Panc1 (cell line): Measurements from ENCODE around the gene PTPN4. TPM values are rescaled to one million over a fixed set of nuclear protein-coding genes. Genes with fewer than 3 reads are reported as not detected.

Experiments used
- ATAC-seq: fragments of 200-7000 bp; cut with Tn5 transposase; 2 replicates; pipeline ENCODE4 v1.9.1; 2020; ENCODE audit warnings: mild to moderate bottlenecking, moderate library complexity
- BruUV-seq: library from RNA; stranded (reverse); fragments of 400-500 nt; replicated peaks from 2 replicates; lab custom pipeline; 2021; lab: Mats Ljungman, UMichigan
- CTCF ChIA-PET: fragments of 300-600 bp; sonication (Branson Sonifier 250); formaldehyde crosslinking; loops from one replicate; lab custom pipeline; 2022; ENCODE audit warnings: antibody characterized with exemption; lab: Charles Lee
- POLR2A ChIA-PET: fragments of 300-600 bp; sonication (Branson Sonifier 250); formaldehyde crosslinking; loops from one replicate; lab custom pipeline; 2022; ENCODE audit warnings: antibody characterized with exemption; lab: Charles Lee
- DNase-seq: peaks from one replicate; pipeline ENCODE4 v3.0.0-alpha.2; 2010; ENCODE audit warnings: low read depth, low spot score
- H3K27ac ChIP-seq: 2 replicates; pipeline ENCODE4 v1.5.1; 2011; ENCODE audit warnings: mild to moderate bottlenecking, low read length, inconsistent platforms
- H3K27me3 ChIP-seq: fragments of 200-500 bp; sonication (Bioruptor generic); 2 replicates; pipeline ENCODE4 v1.6.0; 2014; ENCODE audit warnings: low read length, inconsistent platforms; ENCODE audit not compliant: control insufficient read depth, insufficient read depth
- H3K36me3 ChIP-seq: fragments of 200-500 bp; sonication (Bioruptor generic); 2 replicates; pipeline ENCODE4 v1.5.1; 2014; ENCODE audit warnings: inconsistent platforms, mild to moderate bottlenecking, low read length, moderate library complexity; ENCODE audit not compliant: control insufficient read depth, insufficient read depth
- H3K4me1 ChIP-seq: 2 replicates; pipeline ENCODE4 v1.5.1; 2011; ENCODE audit warnings: inconsistent platforms, mild to moderate bottlenecking, low read length, moderate library complexity; ENCODE audit not compliant: control insufficient read depth, insufficient read depth
- H3K4me3 ChIP-seq, 2 experiments: 2 replicates each; pipeline ENCODE4 v1.5.1; 2011 to 2012; ENCODE audit warnings: low read depth in 2 of 2, low read length in 2 of 2, mild to moderate bottlenecking in 2 of 2, inconsistent platforms in 1 of 2, moderate library complexity in 1 of 2
- H3K9me3 ChIP-seq: fragments of 200-500 bp; sonication (Bioruptor generic); 2 replicates; pipeline ENCODE4 v1.5.1; 2014; ENCODE audit warnings: low read depth, mild to moderate bottlenecking, inconsistent platforms, low read length, moderate library complexity; ENCODE audit not compliant: control insufficient read depth, insufficient read depth
- POLR2AphosphoS5 ChIP-seq: IDR thresholded peaks from 2 replicates; pipeline ENCODE4 v1.6.1; 2012; ENCODE audit warnings: mild to moderate bottlenecking, low read depth, low read length, moderate library complexity
- SIN3A ChIP-seq: IDR thresholded peaks from 2 replicates; pipeline ENCODE4 v1.6.1; 2012; ENCODE audit warnings: low read depth, mild to moderate bottlenecking, low read length, moderate library complexity, borderline replicate concordance; ENCODE audit not compliant: insufficient read depth
- TCF7L2 ChIP-seq: IDR thresholded peaks from 2 replicates; pipeline ENCODE4 v1.6.1; 2011; ENCODE audit warnings: mild to moderate bottlenecking, low read depth, low read length, inconsistent platforms
- in situ Hi-C: cut with HindIII; loops from 2 replicates; pipeline ENCODE4 v1.10.0; 2016; ENCODE audit warnings: low sequenced_read_pairs, low pct_unique_long_range_greater_than_20kb
- intact Hi-C: fragments of 100-400 bp; cut with micrococcal nuclease; formaldehyde crosslinking; loops from one replicate; pipeline ENCODE4 v1.10.0; 2022; ENCODE audit not compliant: unreplicated experiment
- total RNA-seq: library from RNA; stranded (reverse); gene quantifications from one replicate; pipeline ENCODE4 v1.2.1, GENCODE V29; 2021; ENCODE audit not compliant: unreplicated experiment
- TF ChIP-seq, protein P1 (sequence below), 2 experiments: IDR thresholded peaks; 2 replicates each; pipeline ENCODE4 v1.6.1; 2011 to 2012; ENCODE audit warnings: low read depth in 2 of 2, control low read depth in 1 of 2, low read length in 1 of 2, mild to moderate bottlenecking in 1 of 2, moderate library complexity in 1 of 2; ENCODE audit not compliant: insufficient read depth in 1 of 2
- TF ChIP-seq, protein P2 (sequence below): fragments of 450-650 bp; IDR thresholded peaks from 2 replicates; pipeline ENCODE4 v1.5.1; 2017; ENCODE audit warnings: mild to moderate bottlenecking

The PTPN4 gene
- total RNA-seq, 1 experiment from 2014 or later, result 45.9 TPM

DNA sequence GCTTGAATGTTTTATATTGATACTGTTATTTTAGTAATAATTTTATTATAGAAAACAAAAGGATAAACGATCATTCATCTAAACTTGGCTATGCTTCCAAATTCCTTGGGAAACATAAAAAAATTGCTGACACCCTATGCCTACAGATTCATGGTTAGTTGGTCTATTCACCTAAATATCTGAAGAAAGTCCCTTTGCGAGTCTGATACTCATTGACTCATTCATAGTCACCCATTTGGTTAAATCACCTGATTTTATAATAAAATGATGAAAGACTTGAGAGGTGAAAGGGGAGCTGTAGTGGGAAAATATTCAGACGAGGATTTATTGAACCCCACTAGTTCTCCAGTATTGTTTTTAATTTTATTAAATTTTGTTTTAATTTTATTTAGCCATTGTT lies 112.0 kb downstream of the PTPN4 start:
- BruUV-seq, result no TSS peak
- TF ChIP-seq POLR2AphosphoS5 (no peak), SIN3A (no peak), TCF7L2 (no peak)
- TF ChIP-seq, protein P1, sequence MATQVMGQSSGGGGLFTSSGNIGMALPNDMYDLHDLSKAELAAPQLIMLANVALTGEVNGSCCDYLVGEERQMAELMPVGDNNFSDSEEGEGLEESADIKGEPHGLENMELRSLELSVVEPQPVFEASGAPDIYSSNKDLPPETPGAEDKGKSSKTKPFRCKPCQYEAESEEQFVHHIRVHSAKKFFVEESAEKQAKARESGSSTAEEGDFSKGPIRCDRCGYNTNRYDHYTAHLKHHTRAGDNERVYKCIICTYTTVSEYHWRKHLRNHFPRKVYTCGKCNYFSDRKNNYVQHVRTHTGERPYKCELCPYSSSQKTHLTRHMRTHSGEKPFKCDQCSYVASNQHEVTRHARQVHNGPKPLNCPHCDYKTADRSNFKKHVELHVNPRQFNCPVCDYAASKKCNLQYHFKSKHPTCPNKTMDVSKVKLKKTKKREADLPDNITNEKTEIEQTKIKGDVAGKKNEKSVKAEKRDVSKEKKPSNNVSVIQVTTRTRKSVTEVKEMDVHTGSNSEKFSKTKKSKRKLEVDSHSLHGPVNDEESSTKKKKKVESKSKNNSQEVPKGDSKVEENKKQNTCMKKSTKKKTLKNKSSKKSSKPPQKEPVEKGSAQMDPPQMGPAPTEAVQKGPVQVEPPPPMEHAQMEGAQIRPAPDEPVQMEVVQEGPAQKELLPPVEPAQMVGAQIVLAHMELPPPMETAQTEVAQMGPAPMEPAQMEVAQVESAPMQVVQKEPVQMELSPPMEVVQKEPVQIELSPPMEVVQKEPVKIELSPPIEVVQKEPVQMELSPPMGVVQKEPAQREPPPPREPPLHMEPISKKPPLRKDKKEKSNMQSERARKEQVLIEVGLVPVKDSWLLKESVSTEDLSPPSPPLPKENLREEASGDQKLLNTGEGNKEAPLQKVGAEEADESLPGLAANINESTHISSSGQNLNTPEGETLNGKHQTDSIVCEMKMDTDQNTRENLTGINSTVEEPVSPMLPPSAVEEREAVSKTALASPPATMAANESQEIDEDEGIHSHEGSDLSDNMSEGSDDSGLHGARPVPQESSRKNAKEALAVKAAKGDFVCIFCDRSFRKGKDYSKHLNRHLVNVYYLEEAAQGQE (IDR thresholded peaks at IDR 0.05; ENCODE audit: insufficient read depth in 1 of 2, low read depth in 2 of 2, low read length in 1 of 2), result no peak
- TF ChIP-seq, protein P2, sequence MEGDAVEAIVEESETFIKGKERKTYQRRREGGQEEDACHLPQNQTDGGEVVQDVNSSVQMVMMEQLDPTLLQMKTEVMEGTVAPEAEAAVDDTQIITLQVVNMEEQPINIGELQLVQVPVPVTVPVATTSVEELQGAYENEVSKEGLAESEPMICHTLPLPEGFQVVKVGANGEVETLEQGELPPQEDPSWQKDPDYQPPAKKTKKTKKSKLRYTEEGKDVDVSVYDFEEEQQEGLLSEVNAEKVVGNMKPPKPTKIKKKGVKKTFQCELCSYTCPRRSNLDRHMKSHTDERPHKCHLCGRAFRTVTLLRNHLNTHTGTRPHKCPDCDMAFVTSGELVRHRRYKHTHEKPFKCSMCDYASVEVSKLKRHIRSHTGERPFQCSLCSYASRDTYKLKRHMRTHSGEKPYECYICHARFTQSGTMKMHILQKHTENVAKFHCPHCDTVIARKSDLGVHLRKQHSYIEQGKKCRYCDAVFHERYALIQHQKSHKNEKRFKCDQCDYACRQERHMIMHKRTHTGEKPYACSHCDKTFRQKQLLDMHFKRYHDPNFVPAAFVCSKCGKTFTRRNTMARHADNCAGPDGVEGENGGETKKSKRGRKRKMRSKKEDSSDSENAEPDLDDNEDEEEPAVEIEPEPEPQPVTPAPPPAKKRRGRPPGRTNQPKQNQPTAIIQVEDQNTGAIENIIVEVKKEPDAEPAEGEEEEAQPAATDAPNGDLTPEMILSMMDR, result no peak
- no peaks in the 10 kb centered on the region for H3K9me3 ChIP-seq
- H3K4me3 ChIP-seq, result no peak overlapping the region
- ATAC-seq (no peak), DNase-seq (no peak)
- H3K27me3 ChIP-seq, result no peaks in the 10 kb centered on the region
- H3K4me1 ChIP-seq, result no peaks in the 10 kb centered on the region
- in situ Hi-C loops, result no loop called here
- intact Hi-C loops, result no loop called here
- ChIA-PET CTCF (no interaction called here), POLR2A (no interaction called here)
- H3K36me3 ChIP-seq, result no peaks in the 10 kb centered on the region
- no peak overlapping the region for H3K27ac ChIP-seq

DNA sequence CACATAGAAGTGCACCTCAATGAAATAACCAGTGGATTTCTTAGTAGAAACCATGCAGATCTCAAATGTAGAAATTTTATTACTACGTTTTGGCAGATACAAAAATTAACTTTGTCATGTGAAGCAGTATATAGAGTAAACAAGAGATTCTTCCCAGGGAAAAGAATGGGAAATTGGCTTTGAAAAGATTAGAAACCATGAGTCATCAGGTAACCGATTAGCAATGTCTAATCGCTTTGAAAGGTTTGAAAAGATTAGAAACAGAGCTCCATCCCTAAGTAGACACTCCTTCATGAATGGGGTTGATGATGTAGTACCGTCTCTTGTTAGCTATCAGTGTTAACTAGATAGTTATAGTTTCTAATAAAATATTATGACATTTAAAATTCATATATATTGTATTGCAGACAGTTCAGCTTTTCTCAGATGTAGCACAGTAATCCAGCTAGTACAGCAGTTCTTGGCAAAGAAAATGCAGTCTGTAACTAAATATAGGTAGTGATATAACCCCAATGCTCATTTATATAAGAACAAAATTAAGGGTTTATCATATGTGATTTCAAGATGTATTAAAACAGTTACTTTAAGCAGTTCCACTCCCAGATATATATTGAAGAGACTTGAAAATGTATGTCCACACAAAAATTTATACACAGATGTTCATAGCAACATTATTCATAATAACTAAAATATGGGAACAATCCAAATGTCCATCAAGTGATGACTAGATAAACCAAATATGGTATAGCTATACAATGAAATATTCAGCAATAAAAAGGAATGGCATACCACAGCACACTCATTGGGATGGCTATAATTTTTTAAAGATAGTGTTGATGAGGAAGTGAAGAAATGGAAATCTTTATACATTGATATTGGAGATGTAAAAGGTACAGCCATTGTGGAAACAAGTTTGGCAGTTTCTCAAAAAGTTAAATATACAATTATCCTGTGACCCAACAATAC lies 113.9 kb downstream of the PTPN4 start:
- no peaks in the 10 kb centered on the region for H3K4me1 ChIP-seq
- CTCF ChIA-PET, result interaction anchor here (0.6 to 1.1 kb wide), 2 partner anchors 236 to 803 kb away, joined by 3 to 6 read pairs; no protein-coding TSS in a partner anchor
- H3K27ac ChIP-seq, result no peak overlapping the region
- no peak for TF ChIP-seq POLR2AphosphoS5
- TF ChIP-seq SIN3A, result no peak
- TF ChIP-seq, protein P1 (IDR thresholded peaks at IDR 0.05; ENCODE audit: insufficient read depth in 1 of 2, low read depth in 2 of 2, low read length in 1 of 2), result no peak
- no peak for TF ChIP-seq TCF7L2
- TF ChIP-seq, protein P2, result no peak
- no peak overlapping the region for H3K4me3 ChIP-seq
- no peak for ATAC-seq
- H3K27me3 ChIP-seq, result no peaks in the 10 kb centered on the region
- in situ Hi-C loops, result no loop called here
- H3K36me3 ChIP-seq, result no peaks in the 10 kb centered on the region
- no TSS peak for BruUV-seq
- no peaks in the 10 kb centered on the region for H3K9me3 ChIP-seq
- POLR2A ChIA-PET, result interaction anchor here (0.6 kb wide), 1 partner anchor 31 kb away, joined by 7 read pairs; no protein-coding TSS in a partner anchor
- intact Hi-C loops, result no loop called here
- DNase-seq, result no peak
